Effector CD8-positive, alpha-beta T cell (primary cell): Measurements from ENCODE around the gene GOLGA1.
"Not testable (repeated sequence)": the region's sequence is repeated elsewhere in the genome, so short reads cannot be mapped to it uniquely, and the experiment has no call there.

Experiments
- DNase-seq: peaks from one replicate; lab custom pipeline; 2025; lab: John Stamatoyannopoulos, UW

GOLGA1 gene

GRCh38 chr9:124941679-124942561 is 1.0 kb upstream of the GOLGA1 start:
- DNase-seq, result peak; percentile 47

GRCh38 chr9:124940521-124940893 is 376 bp downstream of the GOLGA1 start:
- no peak for DNase-seq

- no peak for DNase-seq
These were observed 939 bp downstream of the GOLGA1 start for GRCh38 chr9:124939944-124940343.

GRCh38 chr9:124934290-124934689 is 6.6 kb downstream of the GOLGA1 start:
- DNase-seq, result no peak

GRCh38 chr9:124932333-124932732 is 8.6 kb downstream of the GOLGA1 start:
- no peak for DNase-seq

- no peak for DNase-seq
These were observed 11.4 kb downstream of the GOLGA1 start for GRCh38 chr9:124929464-124929863.

GRCh38 chr9:124928116-124928515 is 12.8 kb downstream of the GOLGA1 start:
- DNase-seq, result no peak

- DNase-seq, result not testable (repeated sequence)
These were observed 20.5 kb downstream of the GOLGA1 start for GRCh38 chr9:124920394-124920793.

- DNase-seq, result no peak
These were observed 26.0 kb downstream of the GOLGA1 start for GRCh38 chr9:124914753-124915405.

- no peak for DNase-seq
These were observed 27.5 kb downstream of the GOLGA1 start for GRCh38 chr9:124913378-124913777.

GRCh38 chr9:124911766-124912165 is 29.1 kb downstream of the GOLGA1 start:
- DNase-seq, result no peak

GRCh38 chr9:124908098-124908497 is 32.8 kb downstream of the GOLGA1 start:
- DNase-seq, result no peak

- DNase-seq, result no peak
These were observed 33.9 kb downstream of the GOLGA1 start for GRCh38 chr9:124906966-124907365.

GRCh38 chr9:124899845-124900244 is 41.0 kb downstream of the GOLGA1 start:
- no peak for DNase-seq

- no peak for DNase-seq
These were observed 43.1 kb downstream of the GOLGA1 start for GRCh38 chr9:124897570-124898460.

GRCh38 chr9:124894741-124895170 is 46.1 kb downstream of the GOLGA1 start:
- DNase-seq, result peak; percentile 42

- DNase-seq, result no peak
These were observed 46.7 kb downstream of the GOLGA1 start for GRCh38 chr9:124894035-124894740.

- DNase-seq, result no peak
These were observed 50.7 kb downstream of the GOLGA1 start for GRCh38 chr9:124890179-124890578.

- no peak for DNase-seq
These were observed 51.9 kb downstream of the GOLGA1 start for GRCh38 chr9:124889006-124889405.

GRCh38 chr9:124887832-124888231 is 53.1 kb downstream of the GOLGA1 start:
- DNase-seq, result no peak

GRCh38 chr9:124886866-124887492 is 53.9 kb downstream of the GOLGA1 start:
- DNase-seq, result no peak
